GM19239 (cell line): ENCODE data around the gene TBC1D9.

Experiments used
- DNase-seq: peaks from one replicate; pipeline ENCODE4 v3.0.0; 2011; ENCODE audit warnings: low spot score; ENCODE audit not compliant: insufficient read length
- FAIRE-seq: peaks from 2 replicates; lab custom pipeline; 2011; peaks lifted over from hg19 to GRCh38; lab: Jason Lieb, UNC

The TBC1D9 gene

DNA sequence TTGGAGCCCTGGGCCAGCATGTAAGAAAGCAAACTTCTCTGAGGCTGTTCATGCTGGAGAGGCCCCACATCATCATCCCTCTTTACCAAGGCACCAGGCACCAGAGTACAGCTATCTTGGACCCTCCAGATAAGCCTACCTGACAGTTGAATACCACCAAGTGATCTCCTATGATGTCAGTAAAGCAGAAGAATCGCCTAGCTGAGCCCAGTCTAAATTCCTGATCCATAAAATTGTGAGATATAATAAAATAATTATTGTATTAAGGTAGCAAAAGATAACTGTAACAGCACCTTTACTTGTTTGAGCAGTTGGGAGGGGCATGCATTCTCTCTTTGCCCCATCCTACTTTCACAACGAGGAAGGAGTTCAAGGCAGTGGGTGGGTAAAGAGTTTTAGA is 184.6 kb downstream of the TBC1D9 start:
- DNase-seq (no peak), FAIRE-seq (no peak)
